NCI-H2081 (cell line): Measurements from ENCODE around the gene LEP.
"Not testable (repeated sequence)": the region's sequence is repeated elsewhere in the genome, so short reads cannot be mapped to it uniquely, and the experiment has no call there.

Experiments used
- DNase-seq, 2 experiments: peaks; one replicate each; lab custom pipeline; 2025; lab: John Stamatoyannopoulos, UW

Gene LEP

DNA sequence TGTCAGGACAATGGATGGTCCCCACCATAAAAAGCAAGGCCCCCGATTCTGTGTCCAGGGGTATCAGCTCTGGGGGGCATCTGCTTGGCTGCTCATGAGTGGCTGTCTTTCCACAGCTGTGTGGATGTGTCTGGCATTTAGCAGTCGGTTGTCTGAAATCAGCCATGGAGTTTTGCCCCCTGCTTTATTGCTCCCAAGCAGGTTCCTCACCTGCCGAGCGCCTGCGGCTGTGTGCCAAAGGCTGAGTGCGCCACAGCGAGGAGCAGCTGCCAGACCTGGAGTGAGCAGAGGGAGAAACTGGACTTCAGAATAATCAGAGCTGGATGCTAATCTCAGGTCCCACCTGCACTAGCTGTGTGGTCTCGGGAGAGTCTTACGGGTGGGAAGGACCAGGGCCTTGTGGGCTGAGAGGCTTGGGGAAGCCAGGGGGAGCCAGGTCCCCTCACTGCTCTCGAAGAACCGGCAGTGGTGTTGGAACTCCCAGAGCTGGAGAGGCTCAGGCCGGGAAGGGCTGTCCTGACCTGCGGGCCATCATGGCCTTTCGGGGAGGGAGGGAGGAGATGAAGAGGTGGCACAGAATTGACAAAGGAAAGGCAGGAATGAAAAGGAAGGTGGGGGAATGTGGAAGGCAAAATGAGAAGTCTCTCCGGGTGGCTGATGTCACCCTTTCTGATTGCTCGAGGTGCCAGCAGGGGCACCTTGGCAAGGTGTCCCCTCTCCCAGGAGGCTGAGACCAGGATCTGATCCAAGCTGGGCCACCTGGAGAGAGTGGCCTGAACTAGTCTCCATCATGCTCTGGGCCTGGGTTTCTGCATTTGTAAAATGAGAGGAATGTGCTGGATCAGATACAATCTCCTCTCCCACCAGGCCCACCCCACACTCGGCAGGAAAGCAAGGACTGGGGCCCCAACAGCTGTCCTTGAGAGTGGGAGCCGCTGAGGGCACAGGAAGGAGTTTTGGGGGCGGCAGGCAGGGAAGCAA lies 30.2 kb upstream of the LEP start:
- DNase-seq, result peak; percentile 12 to 80

DNA sequence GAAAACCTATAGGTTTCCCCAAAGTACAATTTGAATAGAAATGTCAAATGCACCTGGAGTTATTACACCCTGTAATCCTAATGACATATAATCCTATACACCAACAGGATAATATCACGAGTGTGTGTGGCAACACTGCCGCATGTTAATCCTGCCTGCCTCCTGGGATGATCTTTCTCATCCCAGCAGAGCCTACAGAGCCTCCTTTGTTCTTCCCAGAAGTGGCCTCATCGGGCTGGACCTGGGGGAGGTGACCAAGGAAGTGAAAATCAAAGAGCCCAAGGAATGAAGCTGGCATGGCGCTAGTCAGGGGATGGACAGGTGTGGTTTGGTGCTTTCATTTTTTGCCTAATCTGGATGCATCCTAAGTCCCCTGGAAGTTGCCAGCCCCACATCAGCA lies 29.5 kb upstream of the LEP start:
- no peak for DNase-seq

DNA sequence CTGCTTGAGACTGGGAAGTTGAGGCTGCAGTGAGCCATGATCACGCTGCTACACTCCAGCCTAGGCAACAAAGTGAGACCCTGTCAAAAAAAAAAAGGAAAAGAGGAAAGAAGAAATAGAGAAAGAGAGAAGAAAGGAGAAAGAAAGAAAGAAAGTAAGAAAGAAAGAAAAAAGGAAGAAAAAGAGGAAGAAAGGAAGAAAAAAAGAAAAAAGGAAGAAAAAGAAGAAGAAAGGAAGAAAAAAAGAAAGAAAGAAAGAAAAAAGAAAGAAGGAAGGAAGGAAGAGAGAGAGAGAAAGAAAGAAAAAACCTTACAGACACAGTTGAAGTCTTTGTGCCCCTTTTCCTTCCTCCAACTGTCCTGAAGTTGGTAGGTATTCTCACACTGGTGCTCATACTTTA lies 26.6 kb upstream of the LEP start:
- DNase-seq, result no peak

DNA sequence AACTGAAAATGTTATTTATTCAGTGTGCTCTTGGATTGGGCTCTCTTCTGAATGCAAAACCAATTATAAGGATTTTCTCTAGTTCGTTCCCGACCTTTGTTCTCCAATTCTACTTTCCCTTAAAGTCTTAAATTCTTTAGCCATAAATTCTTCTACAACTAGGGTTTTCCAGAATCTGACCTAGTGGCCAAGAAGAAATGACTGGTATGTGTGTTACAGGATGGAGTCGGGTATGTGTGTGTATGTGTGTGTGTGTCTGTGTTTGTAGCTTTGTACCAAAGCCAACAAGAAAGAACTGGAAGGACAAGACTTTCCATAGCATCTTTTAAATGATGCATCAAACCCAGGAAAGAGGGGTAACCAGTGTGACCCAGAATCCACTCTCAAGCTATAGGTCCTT lies 25.8 kb upstream of the LEP start:
- no peak for DNase-seq

DNA sequence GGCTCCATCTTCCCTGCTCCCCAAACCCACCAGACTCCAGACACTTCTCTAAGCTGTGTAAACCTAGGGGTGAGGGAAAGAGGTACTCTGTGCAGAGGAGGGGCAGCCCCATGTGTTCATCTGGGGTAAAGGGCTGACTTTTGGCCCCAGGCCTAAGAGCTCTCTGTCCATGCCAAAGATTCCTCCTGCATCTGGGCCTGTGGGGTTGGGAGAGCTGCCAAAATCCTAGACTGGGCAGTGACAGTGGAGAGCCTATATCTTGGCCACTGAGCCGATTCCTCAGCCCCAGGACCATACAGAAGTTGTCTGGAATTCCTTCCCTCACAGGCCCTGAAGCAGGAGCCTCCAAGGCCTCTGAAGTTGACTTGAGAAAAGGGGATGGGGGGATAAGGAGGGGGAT lies 25.3 kb upstream of the LEP start:
- DNase-seq, result no peak

DNA sequence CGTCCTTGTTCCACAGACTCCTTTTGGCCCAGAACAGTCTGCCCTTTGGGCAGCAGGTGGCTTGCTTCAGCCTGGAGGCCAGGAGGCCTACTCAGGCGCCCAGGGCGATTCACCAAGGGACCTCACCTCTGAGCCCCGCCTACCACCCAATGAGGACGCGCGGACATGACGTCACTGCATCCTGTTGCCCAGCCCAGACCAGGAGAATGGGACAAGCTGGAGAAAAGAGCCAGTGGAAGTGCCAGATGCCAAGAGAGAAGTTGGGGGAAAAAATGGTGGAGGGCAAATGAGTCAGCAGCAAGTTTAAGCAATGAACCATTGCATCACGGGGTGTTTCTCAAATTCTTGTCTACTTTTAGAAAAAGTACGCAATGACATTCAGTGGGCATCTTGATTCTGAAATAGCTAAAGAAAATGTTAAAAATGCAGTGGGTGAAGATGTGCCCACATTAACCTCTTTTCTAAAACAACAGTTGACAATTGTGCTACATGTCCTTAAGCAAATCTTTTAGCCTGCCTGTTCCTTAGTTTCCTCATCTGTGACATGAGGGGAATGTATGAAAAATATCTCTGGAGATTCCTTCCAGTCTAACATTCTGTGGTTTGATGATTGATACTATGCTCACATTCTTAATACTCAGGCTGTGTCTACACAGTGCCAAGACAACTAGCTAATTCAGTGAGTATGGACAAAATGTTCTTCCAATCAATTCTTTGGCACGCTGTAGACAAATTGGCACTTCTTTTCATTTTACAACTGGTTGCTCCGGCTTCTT lies 23.9 kb upstream of the LEP start:
- DNase-seq, result no peak

DNA sequence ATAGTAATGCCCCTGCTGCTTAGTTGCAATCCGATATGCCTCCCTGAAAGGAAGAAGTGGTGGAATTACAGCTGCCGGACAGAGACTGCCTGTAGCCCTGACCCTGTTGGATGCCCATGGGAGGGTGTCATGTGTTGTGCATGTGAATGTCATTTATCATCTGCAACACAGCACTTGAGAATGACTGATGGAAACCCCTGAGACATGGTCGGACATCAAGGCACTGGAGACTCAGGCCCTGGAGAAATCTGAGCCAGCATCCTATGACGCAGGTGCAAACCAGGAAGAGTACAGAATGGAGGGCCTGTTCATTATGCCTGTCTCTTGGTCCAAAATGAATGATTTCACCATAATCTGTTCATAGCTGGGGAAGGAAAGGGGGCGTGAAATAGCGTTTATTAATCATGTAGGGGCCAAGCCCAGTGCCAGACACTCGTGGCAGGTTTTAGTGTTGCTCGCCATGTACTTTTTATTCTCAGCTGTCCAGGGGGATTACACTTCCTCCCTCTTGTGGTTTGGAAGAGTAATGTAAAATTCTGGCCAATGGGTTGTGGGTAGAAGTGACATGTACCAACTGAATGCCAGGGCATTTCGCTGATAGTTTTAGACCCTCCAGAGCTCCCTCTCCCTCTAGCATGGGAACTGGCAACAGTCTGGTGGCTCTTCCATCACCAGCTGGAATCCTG lies 23.0 kb upstream of the LEP start:
- DNase-seq, result no peak

DNA sequence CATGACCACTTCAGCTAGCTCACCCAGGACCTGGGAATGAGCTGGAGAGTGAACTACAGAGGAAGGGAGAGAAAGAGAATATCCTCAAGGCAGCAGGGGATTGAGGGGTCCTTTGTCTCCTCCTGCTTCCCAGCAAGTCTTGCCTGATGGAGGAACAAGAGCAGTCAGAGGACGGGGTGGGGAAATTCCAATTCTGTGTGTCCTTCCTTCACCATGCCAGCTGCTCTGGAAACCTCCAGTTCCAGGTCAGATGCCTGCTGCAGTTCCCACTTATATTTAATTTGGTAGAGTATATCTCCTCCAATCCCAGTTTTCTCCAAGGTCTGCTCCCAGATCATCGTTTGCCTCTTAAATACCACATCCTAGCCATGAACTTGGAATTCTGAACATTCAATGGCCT lies 21.4 kb upstream of the LEP start:
- no peak for DNase-seq

DNA sequence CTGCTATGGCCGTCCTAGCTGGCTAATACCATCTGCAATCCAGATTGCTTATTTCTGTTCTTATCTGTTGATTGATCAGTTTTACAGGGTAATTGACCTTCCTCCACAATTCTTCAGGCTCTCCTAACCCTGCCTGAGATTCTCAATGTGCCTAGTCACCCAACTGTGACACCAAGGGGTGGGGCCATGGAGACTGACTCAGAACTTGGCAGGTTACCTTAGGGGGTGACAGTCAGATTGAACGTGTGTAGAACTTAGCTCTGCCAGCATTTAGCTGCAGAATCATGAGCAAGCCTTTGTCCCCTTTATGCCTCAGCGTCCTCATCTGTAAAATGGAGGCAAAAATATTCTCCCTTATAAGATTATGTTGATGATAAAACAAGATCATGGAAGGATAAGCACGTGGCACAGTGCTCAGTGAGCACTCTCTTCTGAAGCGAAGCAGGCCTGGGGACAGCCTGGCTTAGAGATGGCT lies 19.1 kb upstream of the LEP start:
- no peak for DNase-seq

DNA sequence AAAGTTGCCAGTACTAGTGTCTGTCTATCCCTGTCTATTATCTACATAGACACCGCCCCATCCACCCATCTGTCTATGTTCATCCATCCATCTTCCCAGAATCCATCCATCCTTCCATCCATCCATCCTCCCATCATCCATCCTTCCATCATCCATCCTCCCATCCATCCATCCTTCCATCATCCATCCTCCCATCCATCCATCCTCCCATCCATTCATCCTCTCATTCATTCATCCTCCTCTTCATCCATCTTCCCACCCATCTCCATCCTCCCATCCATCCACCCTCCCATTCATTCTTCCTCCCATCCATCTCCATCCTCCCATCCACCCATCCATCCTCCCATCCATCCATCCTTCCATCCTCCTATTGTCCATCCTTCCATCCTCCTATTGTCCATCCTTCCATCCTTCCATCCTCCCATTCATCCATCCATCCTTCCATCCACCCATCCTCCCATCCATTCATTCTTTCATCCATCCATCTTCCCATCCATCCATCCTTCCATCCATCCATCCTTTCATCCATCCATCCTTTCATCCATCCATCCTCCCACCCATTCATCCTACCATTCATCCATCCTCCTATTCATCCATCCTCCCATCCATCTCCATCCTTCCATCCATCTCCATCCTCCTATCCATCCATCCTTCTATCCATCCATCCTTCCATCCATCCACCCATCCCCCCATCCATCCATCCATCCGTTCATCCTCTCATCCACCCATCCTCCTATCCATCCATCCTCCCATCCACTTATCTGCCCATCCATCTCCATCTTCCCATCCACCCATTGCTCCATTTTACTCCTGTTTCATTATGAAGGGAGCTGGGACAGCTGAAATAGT lies 14.7 kb upstream of the LEP start:
- no peak for DNase-seq

DNA sequence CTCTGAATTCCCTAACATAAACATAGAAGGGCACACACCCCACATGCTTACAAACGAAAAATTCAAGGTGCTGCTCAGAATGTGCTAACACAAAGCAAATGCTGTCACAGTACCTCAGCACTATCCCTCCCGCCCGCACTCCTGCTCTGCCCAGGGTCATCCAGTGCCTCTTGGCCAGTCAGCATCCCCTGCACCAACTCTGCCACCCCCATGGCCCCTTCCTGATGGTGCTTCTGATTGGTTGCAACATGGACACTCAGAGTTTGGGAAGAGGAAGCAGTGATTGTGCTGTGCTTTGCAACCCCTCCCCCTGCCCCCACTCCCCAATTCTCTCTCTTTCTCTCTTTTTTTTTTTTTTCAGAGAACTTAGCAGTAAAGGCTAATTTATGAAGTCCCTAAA lies 13.8 kb upstream of the LEP start:
- no peak for DNase-seq

DNA sequence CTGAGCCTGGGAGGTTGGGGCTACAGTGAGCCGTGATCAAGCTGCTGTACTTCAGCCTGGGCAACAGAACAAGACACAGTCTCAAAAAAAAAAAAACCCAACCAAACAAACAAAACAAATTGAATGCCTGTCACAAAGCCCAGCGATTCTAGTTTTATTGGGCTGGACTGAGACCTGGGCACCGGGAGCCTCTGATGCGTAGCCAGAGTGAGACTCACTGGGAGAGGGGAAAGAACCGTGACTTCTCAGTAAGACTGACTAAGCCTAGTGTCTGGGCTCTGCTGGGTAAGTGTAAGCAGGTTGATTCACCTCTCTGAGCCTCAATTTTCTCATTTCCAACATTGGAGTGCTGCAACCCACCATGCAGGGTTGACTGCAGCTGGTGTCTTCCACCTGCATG lies 10.1 kb upstream of the LEP start:
- no peak for DNase-seq

DNA sequence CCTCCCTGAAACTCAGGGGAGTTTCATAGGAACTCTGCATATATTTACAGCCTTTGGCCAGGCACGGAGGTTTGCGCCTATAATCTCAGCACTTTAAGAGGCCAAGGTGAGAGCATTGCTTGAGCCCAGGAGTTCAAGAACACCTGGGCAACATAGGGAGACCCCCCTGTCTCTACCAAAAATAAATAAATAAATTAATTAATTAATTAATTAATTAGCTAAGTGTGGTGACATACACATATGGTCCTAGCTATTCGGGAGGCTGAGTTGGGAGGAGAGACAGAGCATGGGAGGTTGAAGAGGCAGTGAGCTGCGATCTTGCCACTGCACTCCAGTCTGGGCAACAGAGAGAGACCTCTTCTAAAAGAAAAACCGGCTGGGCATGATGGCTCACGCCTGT lies 9.4 kb upstream of the LEP start:
- DNase-seq, result no peak

DNA sequence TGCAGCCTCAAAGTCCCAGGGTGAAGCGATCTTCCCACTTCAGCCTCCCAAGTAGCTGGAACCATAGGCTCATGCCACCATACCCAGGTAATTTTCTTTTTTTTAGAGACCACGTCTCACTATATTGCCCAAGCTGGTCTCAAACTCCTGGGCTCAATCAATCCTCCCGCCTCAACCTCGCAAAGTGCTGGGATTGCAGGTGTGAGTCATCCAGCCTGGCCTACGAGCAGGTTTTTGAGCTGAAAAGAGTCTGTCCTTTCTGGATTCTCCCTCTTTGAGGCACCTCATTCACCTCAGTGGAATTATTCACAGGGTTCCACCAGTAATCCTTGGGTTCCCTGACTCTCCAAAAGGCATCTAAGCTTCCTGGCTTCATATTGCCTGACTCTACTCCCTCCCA lies 7.6 kb upstream of the LEP start:
- no peak for DNase-seq

DNA sequence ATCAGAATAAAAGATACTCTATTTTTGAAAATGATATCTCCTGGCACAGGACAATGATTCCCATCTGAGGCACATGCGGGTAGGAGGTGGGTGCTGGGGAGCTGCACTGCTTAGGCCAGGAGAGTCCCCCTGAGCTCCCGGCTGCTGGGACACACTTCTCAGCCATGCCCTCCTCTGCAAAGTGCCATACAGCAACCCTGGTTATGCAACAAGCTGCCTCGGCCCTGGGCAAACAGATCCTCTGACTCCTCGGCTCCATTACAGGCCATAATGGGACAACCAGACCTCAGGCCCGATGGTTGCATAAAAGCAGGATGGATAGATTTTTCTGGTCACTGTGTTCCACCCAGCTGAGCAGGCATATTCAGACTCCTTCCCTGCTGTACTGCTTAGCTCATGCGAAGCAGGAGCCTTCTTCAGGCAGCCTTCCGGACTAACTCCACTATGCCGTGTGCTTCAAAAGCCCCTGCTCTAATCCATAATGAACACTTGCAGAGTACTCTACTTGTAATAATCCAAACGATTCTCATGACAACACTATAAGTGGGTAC lies 6.5 kb upstream of the LEP start:
- no peak for DNase-seq

DNA sequence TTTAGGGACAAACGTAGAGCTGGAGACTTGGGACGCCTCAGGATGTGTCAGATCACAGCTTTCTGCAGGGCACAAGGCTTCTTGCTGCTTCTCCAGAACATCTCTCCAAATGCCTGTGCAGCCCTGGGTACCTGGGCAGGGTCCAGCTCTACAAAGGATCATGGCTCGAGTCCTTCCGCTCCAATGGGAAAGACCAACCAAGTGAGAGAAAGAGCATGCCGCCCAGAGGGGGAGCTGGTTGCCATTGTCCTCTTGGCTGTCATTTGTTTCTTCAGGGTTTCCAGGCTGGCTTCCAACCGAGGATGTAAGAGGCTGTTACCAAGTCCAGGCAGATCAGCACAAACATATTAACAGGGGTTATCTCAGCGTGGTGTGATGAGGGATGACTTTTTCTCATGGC lies 5.6 kb upstream of the LEP start:
- DNase-seq, result no peak

DNA sequence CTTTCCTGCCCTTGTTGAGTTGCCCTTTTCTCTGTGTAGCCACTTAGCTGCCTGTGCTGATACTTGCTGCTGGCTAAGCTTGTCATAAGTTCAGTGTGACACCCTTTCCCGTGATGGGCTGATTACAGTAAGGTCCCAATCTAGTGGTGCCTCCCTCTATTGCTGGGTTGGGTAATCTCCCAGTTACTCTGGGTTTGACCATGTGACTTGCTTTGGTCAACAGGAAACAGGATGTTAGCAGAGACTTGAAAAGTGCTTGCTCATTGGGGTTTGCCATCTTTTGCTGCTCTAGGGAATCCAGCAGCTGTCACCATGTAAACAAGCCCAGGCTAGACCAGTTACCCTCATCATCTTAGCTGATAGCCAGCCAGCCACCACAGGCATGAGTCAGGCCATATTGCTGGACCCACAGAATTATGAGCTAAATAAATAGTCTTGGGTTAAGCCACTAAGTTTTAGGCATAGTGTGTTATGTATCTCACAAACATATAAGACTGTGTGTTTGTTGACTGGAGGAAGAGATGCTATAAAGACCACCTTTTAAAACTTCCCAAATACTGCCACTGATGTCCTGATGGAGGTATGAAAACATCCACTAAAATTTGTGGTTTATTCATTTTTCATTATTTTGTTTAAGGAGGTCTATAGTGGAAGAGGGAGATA lies 4.0 kb upstream of the LEP start:
- peak; percentile 28 to 55 for DNase-seq

DNA sequence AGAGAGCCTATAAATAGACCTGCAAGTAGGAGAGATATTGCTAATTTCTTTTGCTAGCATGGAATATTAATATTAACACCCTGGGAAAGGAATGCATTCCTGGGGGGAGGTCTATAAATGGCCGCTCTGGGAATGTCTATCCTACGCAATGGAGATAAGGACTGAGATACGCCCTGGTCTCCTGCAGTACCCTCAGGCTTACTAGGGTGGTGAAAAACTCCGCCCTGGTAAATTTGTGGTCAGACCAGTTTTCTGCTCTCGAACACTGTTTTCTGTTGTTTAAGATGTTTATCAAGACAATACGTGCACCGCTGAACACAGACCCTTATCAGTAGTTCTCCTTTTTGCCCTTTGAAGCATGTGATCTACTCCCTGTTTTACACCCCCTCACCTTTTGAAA lies 1.9 kb upstream of the LEP start:
- not testable (repeated sequence) for DNase-seq

DNA sequence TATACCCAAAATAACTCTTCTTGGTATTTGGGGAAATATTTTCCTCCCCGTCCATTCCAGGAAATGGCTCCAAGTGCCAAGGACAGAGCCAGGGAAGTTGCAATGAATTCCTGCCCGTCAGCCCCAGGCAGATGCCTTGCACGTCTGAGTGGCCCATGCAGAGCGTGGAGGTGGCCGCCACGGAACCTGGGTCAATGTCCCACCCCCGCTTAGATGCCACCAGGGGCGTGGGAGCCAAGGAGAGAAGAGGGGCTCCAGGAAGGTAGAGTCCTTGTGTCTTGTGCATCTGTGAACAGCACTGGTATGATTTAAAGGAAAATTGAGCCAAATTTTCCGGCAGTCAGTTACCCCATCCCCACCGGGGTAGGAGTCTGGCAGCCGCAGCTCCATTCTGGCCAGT lies 1.6 kb downstream of the LEP start:
- DNase-seq, result no peak

DNA sequence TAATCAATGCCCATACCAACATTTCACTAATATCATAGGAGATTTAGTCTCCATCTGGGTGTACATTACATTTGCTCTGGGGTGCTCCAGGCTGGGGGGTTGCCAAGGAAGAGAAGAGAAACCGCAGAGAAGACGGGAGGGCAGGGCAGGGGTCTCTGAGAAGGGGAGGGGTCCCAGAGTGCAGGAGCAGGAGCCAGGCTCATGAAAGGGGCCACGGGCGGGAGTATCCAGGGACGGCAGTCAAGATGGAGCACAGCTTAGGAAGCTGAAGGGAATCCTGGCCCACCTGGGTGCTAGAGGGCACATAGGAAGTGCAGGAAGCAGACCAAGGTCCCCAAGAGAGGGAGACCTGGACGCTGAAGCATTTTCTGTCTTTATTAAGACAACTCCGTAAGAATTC lies 2.2 kb downstream of the LEP start:
- no peak for DNase-seq

DNA sequence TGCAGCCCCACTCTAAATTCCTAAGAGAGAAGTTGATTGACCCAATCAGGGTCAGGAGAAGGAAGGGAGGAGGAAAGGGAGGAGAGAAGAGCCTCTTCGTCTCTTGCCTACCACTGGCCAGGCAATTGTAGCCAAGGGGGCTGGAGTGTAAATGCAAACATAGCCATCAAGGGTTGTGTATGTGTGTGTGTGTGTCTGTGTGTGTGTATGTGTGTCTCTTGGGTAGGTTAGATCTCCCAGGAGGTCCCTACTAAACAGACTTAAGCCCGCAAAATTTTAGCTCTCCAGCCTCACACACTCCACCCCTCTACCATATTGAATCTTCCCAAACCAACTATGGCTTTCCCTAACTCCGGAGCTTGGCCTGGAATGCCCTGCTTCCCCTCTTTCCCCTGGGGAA lies 3.8 kb downstream of the LEP start:
- DNase-seq, result no peak
